ENCODE results near the gene ZNF141.
"Not testable (repeated sequence)": the region's sequence is repeated elsewhere in the genome, so short reads cannot be mapped to it uniquely, and the experiment has no call there.

The ZNF141 gene

GRCh38 chr4:385934-386707, 48.5 kb downstream of the ZNF141 start:
- H3K27ac ChIP-seq (ENCODE audit: insufficient read depth, low read depth, low read length, poor library complexity, severe bottlenecking): no peak overlapping the region
- no peaks in the 10 kb centered on the region for H3K27me3 ChIP-seq (ENCODE audit: control insufficient read depth, insufficient read depth, low read length, poor library complexity, severe bottlenecking)
- 90 to 91% methylated on average over 46 of the region's 46 CpGs for WGBS, 2 experiments
- H3K36me3 ChIP-seq (ENCODE audit: control insufficient read depth, insufficient read depth, low read length): no peaks in the 10 kb centered on the region
- H3K4me3 ChIP-seq (ENCODE audit: insufficient read depth, low read depth, low read length): no peak overlapping the region
- peaks cover 2% of the 10 kb centered on the region for H3K9me3 ChIP-seq (ENCODE audit: control insufficient read depth, low read length)
- no peaks in the 10 kb centered on the region for H3K4me1 ChIP-seq (ENCODE audit: control insufficient read depth, insufficient read depth, low read length)

DNA sequence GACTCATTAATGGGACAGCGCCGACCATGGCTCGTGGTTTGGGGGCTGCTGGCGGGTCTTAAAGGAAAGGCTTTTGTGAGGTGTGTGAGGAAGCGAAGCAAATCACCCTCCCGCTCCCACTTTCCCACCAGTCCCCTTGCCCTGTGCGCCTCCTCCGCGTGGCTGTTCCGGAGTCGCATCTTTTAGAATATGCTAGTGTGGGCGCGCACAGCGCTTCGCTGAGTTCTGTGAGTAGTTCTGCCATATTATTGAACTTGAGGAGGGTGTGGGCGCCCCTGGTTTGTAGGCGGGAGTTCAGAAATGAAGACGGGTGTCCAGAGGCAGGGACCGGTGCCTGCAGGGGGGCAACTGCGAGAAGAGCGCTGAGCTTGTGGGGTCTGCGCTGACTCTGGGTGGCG, 49.1 kb downstream of the ZNF141 start:
- Histone ChIP-seq H3K27ac (ENCODE audit: insufficient read depth, low read depth, low read length, poor library complexity, severe bottlenecking) (no peak overlapping the region), H3K9me3 (ENCODE audit: control insufficient read depth, low read length) (peaks cover 2% of the 10 kb centered on the region), H3K27me3 (ENCODE audit: control insufficient read depth, insufficient read depth, low read length, poor library complexity, severe bottlenecking) (no peaks in the 10 kb centered on the region), H3K4me3 (ENCODE audit: insufficient read depth, low read depth, low read length) (no peak overlapping the region), H3K36me3 (ENCODE audit: control insufficient read depth, insufficient read depth, low read length) (no peaks in the 10 kb centered on the region), H3K4me1 (ENCODE audit: control insufficient read depth, insufficient read depth, low read length) (no peaks in the 10 kb centered on the region)
- WGBS, 2 experiments: 91 to 94% methylated on average over 23 of the region's 23 CpGs

- 91 to 92% methylated on average over 20 of the region's 20 CpGs for WGBS, 2 experiments
- H3K27me3 ChIP-seq (ENCODE audit: control insufficient read depth, insufficient read depth, low read length, poor library complexity, severe bottlenecking): no peaks in the 10 kb centered on the region
- no peak overlapping the region for H3K4me3 ChIP-seq (ENCODE audit: insufficient read depth, low read depth, low read length)
- H3K36me3 ChIP-seq (ENCODE audit: control insufficient read depth, insufficient read depth, low read length): no peaks in the 10 kb centered on the region
- peaks cover 3% of the 10 kb centered on the region for H3K9me3 ChIP-seq (ENCODE audit: control insufficient read depth, low read length)
- no peaks in the 10 kb centered on the region for H3K4me1 ChIP-seq (ENCODE audit: control insufficient read depth, insufficient read depth, low read length)
- no peak overlapping the region for H3K27ac ChIP-seq (ENCODE audit: insufficient read depth, low read depth, low read length, poor library complexity, severe bottlenecking)
These were observed 66.4 kb downstream of the ZNF141 start for GRCh38 chr4:404006-404405.

DNA sequence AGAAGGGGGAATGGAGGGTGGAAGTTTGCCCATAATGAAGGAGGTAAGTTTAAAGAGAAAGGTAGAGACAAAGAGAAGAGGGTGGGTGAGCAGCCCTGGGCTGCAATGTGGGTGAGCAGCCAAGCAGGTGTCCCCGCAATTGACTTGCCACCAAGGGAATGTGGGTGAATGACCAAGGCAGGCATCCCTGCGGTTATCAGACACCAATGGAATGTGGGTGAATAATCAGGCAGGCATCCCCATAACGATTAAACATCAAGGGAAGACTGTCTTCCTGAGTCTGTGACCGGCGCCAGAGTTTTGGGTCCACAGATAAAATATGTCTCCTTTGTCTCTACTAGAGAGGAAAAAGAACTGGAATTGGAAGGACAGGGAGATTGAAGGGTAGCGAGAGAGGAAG, 70.7 kb downstream of the ZNF141 start:
- WGBS, 2 experiments: 89 to 91% methylated on average over 6 of the region's 6 CpGs
- not testable (repeated sequence) for H3K27ac ChIP-seq (ENCODE audit: insufficient read depth, low read depth, low read length, poor library complexity, severe bottlenecking); H3K4me3 ChIP-seq (ENCODE audit: insufficient read depth, low read depth, low read length); H3K9me3 ChIP-seq (ENCODE audit: control insufficient read depth, low read length); H3K4me1 ChIP-seq (ENCODE audit: control insufficient read depth, insufficient read depth, low read length); H3K36me3 ChIP-seq (ENCODE audit: control insufficient read depth, insufficient read depth, low read length); H3K27me3 ChIP-seq (ENCODE audit: control insufficient read depth, insufficient read depth, low read length, poor library complexity, severe bottlenecking)

DNA sequence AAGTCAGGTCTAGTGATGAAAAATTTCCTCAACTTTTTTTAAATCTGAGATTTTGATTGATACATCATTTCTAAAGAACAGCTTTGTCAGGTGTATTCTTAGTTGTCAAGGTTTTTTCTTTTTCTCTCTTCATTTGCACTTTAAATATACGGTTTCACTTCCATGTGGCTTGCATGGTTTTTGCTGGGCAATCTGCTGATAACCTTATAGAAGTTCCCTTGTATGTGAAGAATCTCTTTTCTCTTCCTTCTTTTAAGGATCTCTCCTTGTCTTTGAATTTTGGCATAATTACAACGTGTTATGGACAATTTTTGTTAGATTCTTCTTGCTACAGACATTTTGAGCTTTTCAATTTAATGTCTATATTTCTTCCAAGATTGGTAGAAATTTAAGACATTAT, 85.0 kb downstream of the ZNF141 start:
- H3K4me3 ChIP-seq (ENCODE audit: insufficient read depth, low read depth, low read length): no peak overlapping the region
- H3K27ac ChIP-seq (ENCODE audit: insufficient read depth, low read depth, low read length, poor library complexity, severe bottlenecking): no peak overlapping the region
- WGBS, 2 experiments: 95 to 100% methylated on average over 1 of the region's 2 CpGs
- peaks cover 13% of the 10 kb centered on the region for H3K9me3 ChIP-seq (ENCODE audit: control insufficient read depth, low read length)
- no peaks in the 10 kb centered on the region for H3K27me3 ChIP-seq (ENCODE audit: control insufficient read depth, insufficient read depth, low read length, poor library complexity, severe bottlenecking)
- H3K36me3 ChIP-seq (ENCODE audit: control insufficient read depth, insufficient read depth, low read length): peaks cover 9% of the 10 kb centered on the region
- no peaks in the 10 kb centered on the region for H3K4me1 ChIP-seq (ENCODE audit: control insufficient read depth, insufficient read depth, low read length)

Measured in ectodermal cell (in vitro differentiated cells).